ENCODE data around the gene TLE1. TPM values are rescaled to one million over a fixed set of nuclear protein-coding genes. Genes with fewer than 3 reads are reported as not detected.

Gene TLE1
- total and polyA plus RNA-seq, 9 of the 15 experiments (the other 6 are each of a cell fraction or from before 2014, with no cell fraction given) = 0.11 TPM; not detected in 8

DNA sequence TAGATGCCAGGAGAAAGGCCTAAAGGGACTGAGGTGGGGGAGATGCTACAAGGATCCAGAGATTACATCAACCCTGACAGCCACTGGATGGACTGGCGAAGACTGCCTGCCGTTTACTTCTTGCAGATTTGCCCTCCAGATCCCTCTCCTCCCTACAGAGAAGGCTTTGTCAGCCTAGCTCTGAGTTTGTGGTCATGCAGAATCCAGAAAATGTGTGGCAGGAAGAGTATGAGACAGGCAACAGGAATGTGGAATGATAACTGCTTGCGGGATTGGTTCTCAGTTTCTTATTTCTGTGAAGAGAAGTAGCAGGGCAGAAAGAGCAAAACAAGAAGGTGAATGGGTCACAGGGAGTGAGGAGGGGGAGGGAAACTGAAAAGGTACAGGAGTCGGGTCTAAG lies 129.6 kb downstream of the TLE1 start:
- BruUV-seq (replicated peaks) = no TSS peak
- intact Hi-C loops (cut with micrococcal nuclease) (no loop called here), in situ Hi-C loops (cut with MboI) (no loop called here)
- H3K4me3 ChIP-seq = no peak overlapping the region
- FAIRE-seq (no peak), DNase-seq (ENCODE audit: extremely low read depth in 1 of 4, low spot score in 3 of 4) (no peak), ATAC-seq (no peak)
- H2AFZ ChIP-seq (ENCODE audit: low read depth, low read length) = no peak overlapping the region
- WGBS (ENCODE audit: insufficient coverage, low coverage, missing lambda C conversion rate) = 0% methylated on average over 3 of the region's 4 CpGs
- H3K27ac ChIP-seq (ENCODE audit: extremely low read depth, low read depth, low read length) = no peak overlapping the region
- H3K9me3 ChIP-seq (replicated peaks; ENCODE audit: control insufficient read depth, insufficient read depth, low read depth, low read length) = no peaks in the 10 kb centered on the region
- H3K79me2 ChIP-seq (ENCODE audit: control insufficient read depth, insufficient read depth, low read length) = no peaks in the 10 kb centered on the region
- no peaks in the 10 kb centered on the region for H3K36me3 ChIP-seq (ENCODE audit: control insufficient read depth, insufficient read depth, low read length)
- no peaks in the 10 kb centered on the region for H4K20me1 ChIP-seq (replicated peaks; ENCODE audit: control insufficient read depth, insufficient read depth, low read length)
- no peaks in the 10 kb centered on the region for H3K9me1 ChIP-seq (ENCODE audit: control insufficient read depth, insufficient read depth, low read length)
- ChIA-PET POLR2A (no interaction called here), CTCF (ENCODE audit: low intra/inter-chr PET ratio) (no interaction called here)
- no peak overlapping the region for H3K9ac ChIP-seq (ENCODE audit: insufficient read depth in 1 of 2, low read depth in 2 of 2, low read length in 2 of 2)
- no peak overlapping the region for H3K4me2 ChIP-seq (ENCODE audit: insufficient read depth, low read length)
- no peaks in the 10 kb centered on the region for H3K4me1 ChIP-seq (replicated peaks in 1 of 2; ENCODE audit: control insufficient read depth in 2 of 2, insufficient read depth in 2 of 2, low read length in 2 of 2)
- H3K27me3 ChIP-seq (ENCODE audit: control insufficient read depth in 2 of 2, insufficient read depth in 2 of 2, low read length in 2 of 2) = no peaks in the 10 kb centered on the region
- TF ChIP-seq ELF1 (tag; IDR thresholded peaks at IDR 0.05) (no peak), ETV5 (CRISPR knock-in tag; IDR thresholded peaks at IDR 0.05; ENCODE audit: low read depth) (no peak), NCOA6 (IDR thresholded peaks at IDR 0.05) (no peak), C11orf30 (IDR thresholded peaks at IDR 0.05; ENCODE audit: low read depth) (no peak), PYGO2 (tag; IDR thresholded peaks at IDR 0.05) (no peak), FOXA1 (IDR thresholded peaks at IDR 0.05; ENCODE audit: borderline replicate concordance) (no peak), L3MBTL2 (IDR thresholded peaks at IDR 0.05) (no peak), ZNF766 (CRISPR knock-in tag; conservative IDR thresholded peaks at IDR 0.05) (no peak), LCOR (CRISPR knock-in tag; IDR thresholded peaks at IDR 0.05) (no peak)
- TF ChIP-seq, protein P1, sequence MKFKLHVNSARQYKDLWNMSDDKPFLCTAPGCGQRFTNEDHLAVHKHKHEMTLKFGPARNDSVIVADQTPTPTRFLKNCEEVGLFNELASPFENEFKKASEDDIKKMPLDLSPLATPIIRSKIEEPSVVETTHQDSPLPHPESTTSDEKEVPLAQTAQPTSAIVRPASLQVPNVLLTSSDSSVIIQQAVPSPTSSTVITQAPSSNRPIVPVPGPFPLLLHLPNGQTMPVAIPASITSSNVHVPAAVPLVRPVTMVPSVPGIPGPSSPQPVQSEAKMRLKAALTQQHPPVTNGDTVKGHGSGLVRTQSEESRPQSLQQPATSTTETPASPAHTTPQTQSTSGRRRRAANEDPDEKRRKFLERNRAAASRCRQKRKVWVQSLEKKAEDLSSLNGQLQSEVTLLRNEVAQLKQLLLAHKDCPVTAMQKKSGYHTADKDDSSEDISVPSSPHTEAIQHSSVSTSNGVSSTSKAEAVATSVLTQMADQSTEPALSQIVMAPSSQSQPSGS (CRISPR knock-in tag; IDR thresholded peaks at IDR 0.05) = no peak
